HS-27A (cell line): ENCODE data around the gene METTL15.
"Not testable (repeated sequence)": the region's sequence is repeated elsewhere in the genome, so short reads cannot be mapped to it uniquely, and the experiment has no call there.

Experiments
- DNase-seq: peaks from one replicate; pipeline ENCODE4 v3.0.0-alpha.2; 2012; ENCODE audit warnings: low read depth, missing footprints

Gene METTL15

DNA sequence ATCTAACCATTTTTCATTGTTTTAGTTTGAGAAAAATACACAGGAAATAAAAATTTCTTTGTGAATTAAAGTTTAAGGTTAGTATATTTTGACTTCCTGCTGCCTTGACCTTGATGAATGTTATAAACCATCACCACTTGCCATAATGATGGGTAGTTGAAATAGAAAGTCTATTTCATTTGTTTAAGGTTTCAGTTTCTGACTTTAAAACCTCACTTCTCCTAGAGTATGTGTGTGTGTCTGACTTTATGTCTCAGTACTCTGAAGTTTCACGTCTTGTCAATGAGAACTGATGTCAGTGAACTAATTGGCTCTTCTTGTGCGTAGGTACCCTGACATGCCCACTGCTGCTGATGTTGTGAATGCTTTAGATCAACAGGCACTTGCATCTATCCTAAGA is 188.2 kb downstream of the METTL15 start:
- no peak for DNase-seq

GRCh38 chr11:28298209-28298608 is 190.0 kb downstream of the METTL15 start:
- DNase-seq, result no peak

- no peak for DNase-seq
Measured at GRCh38 chr11:28303477-28304191, 195.4 kb downstream of the METTL15 start.

DNA sequence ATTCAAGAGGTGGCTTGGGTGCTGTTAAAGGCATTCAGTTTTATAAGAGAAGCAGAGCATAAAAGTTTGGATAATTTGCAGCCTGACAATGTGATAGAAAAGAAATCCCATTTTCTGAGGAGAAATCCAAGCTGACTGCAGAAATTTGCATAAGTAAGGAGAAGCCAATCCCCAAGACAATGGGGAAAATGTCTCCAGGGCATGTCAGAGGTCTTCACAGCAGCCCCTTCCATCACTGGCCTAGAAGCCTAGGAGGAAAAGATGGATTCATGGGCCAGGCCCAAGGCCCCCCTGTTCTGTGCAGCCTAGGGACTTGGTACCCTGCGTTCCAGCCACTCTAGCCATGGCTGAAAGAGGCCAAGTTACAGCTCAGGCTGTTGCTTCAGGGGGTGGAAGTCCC is 207.3 kb downstream of the METTL15 start:
- no peak for DNase-seq

- no peak for DNase-seq
Measured at GRCh38 chr11:28318871-28319270, 210.7 kb downstream of the METTL15 start.

DNA sequence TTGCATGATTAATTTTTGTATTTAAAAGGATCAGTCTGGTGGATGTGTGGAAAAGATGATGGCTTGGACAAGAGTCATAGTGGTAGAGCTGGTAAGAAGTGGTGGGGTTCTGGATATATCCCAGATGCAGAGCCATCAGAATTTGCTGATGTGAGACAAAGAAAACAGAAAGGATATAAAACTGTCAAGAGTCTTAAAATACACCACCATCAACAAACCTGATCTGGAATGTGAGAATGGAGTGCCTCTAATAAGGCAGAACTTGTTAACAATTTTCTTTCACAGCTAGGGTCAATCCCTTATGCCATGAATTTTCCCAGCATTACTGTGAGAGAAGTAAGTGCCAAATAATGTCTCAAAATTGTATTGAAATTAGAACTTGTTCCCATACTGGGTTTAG is 215.4 kb downstream of the METTL15 start:
- no peak for DNase-seq

DNA sequence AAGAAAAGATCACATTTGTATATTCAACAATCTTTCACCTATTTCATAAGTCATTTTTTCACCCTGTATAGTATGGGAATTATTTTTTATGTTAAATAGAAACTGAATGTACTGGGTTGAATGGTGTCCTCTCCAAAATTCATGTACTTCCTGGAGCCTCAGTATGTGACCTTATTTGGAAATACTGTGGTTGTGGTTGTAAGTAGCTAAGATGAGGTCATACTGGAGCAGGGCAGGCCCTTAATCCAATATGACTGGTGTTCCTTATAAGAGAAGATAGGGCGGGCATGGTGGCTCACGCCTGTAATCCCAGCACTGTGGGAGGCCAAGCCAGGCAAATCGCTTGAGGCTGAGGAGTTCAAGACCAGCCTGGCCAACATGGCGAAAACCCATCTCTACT is 224.2 kb downstream of the METTL15 start:
- not testable (repeated sequence) for DNase-seq

GRCh38 chr11:28337701-28338100 is 229.5 kb downstream of the METTL15 start:
- no peak for DNase-seq

GRCh38 chr11:28338371-28338770 is 230.2 kb downstream of the METTL15 start:
- DNase-seq, result no peak

- DNase-seq, result no peak
Measured at GRCh38 chr11:28339488-28339887, 231.3 kb downstream of the METTL15 start.

DNA sequence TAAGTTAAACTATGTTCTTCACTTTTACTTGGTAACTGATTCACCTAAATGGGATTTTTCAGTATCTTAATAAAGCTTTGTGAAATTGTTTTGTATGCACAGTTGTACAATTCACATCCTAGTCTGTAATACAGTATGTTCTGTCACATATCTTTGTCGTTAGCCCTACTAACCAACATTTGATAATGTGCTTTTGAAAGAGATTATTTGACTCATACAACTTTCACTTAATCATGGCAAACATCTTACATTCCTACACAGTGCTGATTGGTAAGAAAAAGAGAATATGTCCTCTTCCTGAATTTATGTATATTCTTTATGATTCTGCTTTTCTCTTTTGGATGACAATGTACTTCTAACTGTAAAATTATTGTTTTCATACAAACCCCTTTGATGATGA is 234.5 kb downstream of the METTL15 start:
- DNase-seq, result no peak

DNA sequence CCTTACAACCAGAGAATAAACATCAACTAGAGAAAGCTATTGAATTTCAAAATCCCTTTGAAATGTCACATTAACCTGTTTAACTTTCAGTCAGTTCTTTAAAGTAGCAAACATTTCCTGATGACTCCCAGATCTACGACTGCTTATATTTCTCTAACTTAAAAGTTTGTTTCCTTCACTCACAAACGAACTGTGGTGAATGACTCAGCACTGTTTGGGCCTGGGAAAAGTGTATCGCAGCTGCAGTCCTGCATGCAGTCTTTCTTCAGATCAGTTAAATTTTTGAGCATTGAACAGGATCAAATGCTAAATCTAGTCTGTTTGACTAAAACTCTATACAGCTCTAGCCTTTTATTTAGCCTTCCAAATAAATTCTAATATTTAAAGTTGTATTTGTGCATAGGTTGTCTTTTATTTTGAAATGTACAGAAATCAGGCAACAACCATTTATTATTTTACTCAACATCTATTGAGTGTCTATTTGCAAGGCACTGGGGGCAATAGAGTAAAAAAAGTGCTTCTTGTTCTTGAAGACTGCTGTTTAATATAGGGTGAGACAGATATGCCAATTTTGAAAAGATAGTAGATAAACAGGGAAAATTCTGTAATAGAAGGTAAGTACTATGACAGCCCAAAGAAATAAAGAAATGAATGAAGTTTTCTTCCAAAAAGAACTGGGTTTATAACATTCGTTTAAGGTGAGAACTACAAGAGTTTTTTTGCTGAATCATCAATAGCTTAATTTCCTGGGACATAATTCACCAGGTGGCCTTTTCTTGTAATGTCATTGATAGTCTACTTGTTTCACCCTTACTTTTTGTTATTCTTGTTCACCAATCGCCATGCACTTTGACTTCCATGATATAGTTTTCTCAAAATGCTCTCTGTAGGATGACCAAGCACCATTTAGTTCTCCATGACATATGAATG is 235.4 kb downstream of the METTL15 start:
- DNase-seq, result peak; percentile 53

- DNase-seq, result peak; percentile 12
Measured at GRCh38 chr11:28346209-28346608, 238.0 kb downstream of the METTL15 start.

DNA sequence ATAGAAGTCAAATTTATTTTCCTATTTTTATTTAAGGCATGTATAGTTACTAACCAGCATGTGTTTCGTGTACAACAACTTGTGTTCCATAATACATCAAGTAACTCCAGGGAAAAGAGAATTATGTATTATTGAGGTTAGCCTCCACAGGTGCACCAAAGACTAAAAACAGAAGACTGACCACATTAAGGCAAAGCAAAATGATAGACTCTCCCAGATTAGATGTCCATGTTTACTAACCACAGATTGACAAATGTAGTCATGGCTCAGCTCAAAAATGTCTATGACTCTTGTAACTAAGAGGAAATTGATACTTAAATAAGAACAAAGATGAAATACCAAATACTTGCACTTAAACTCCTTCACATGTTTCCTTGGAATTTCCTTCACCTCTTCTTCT is 238.5 kb downstream of the METTL15 start:
- DNase-seq, result peak; percentile 7

DNA sequence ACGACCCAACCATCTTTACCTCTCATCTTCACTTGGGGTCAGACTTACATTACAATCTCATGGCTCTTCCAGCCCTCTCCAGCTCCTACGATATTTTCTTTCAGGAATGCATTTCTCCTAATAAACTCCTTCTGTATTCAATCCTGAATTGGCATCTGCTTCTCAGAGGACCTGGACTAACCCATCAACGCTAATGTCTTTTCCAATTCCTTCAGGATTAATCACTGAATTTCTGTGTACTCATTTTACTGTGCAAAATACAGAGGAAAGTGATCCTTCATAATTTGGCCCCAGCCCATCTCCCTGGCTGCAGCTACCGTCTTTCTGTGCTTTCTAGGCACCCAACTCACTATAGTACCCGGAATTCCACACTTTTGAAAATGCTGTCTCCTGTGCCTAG is 239.2 kb downstream of the METTL15 start:
- DNase-seq, result peak; percentile 15

DNA sequence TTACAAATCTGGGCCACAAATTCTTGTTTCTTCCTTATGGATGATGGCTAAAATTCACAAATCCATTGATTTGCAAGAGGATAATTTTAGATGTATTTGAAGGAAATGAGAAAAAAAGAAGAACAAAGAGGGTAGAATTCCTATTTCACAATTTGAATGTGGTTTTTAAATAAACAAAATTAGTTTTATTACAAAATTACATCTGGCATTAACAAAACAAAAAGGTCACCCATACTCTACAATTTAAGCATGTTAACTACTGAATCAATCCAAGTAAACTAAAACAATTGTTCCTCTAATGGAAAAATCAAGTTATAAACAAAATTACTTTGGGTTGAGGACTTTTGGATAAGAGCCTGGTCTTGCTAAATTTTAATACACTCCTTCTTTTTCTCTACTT is 242.0 kb downstream of the METTL15 start:
- no peak for DNase-seq

DNA sequence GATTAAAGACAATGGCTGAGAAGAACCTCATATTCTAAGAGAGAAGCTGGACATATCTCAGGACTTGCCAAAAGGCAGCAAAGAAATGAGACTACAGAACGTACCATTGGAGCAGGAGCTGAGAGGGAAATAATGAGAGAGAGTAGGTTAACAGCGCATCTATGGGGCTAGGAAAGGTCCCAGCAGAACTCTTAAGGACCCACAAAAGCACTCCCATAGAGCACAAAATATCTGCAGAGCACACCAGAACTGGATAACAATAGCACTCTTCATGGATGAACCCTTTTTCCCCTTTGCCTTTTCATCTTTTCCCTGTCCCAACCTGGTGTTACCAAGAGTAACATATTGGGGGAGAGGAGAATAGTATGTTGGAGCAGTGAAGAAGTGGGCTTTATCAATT is 245.8 kb downstream of the METTL15 start:
- DNase-seq, result no peak

DNA sequence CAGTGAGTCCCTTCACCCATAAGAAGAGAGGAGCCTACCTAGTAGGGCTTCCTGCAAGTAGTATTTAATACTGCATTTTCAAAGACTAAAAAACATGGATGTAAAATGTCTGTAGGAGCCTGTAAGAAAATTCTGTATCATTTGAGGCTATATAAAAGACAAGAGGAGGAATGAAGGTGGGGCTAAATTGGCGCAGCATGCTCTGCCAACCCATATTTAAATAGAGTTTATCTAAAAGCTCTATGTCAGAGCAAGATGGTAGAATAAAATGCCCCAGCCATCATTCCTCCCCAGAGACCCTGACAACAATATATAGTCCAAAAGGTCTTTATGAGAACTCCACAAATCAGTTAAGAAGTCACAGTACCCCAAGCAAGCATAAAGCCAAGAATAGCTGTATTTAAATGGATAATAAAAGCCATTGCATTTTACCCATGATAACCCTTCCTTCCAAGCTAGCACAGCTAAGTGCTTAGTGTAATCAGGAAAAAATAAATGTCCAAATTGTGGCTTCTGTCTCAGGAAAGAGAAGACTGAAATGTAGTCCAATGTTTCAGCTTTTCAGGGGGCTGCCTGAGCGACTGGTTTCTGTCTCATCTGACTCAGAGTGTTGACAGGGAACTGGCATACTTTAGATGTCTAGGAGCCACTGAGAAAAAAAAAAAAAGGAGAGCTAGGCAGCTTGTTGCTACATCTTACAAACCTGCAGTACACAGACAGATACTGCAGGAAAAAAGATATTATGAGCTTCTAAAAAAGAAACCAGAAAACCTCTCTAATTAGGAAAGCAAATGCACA is 258.6 kb downstream of the METTL15 start:
- DNase-seq, result no peak

DNA sequence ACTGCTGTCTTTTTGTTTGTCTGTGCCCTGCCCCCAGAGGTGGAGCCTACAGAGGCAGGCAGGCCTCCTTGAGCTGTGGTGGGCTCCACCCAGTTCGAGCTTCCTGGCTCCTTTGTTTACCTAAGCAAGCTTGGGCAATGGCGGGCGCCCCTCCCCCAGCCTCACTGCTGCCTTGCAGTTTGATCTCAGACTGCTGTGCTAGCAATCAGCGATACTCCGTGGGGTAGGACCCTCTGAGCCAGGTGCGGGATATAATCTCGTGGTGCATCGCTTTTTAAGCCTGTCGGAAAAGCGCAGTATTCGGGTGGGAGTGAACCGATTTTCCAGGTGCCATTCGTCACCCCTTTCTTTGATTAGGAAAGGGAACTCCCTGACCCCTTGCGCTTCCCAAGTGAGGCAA is 269.9 kb downstream of the METTL15 start:
- not testable (repeated sequence) for DNase-seq
